Right renal pelvis (tissue), 4 donors: ENCODE measurements around the gene DCDC1. TPM values are rescaled to one million over a fixed set of nuclear protein-coding genes. Genes with fewer than 3 reads are reported as not detected.

Experiments used
- DNase-seq, 4 donors: peaks; one replicate each; pipeline ENCODE4 v3.0.0-alpha.2; 2013; ENCODE audit warnings: low read depth in 4 of 4, low spot score in 3 of 4, missing footprints in 1 of 4
- polyA plus RNA-seq, 4 donors: library from polyadenylated mRNA; unstranded; fragments of 120-200 nt; gene quantifications; one replicate each; pipeline ENCODE4 v1.2.1, GENCODE V29; 2013; ENCODE audit not compliant: insufficient read length in 4 of 4

DCDC1 gene
- polyA plus RNA-seq, 4 donors: 3.4 to 5.7 (median 5.0) TPM

DNA sequence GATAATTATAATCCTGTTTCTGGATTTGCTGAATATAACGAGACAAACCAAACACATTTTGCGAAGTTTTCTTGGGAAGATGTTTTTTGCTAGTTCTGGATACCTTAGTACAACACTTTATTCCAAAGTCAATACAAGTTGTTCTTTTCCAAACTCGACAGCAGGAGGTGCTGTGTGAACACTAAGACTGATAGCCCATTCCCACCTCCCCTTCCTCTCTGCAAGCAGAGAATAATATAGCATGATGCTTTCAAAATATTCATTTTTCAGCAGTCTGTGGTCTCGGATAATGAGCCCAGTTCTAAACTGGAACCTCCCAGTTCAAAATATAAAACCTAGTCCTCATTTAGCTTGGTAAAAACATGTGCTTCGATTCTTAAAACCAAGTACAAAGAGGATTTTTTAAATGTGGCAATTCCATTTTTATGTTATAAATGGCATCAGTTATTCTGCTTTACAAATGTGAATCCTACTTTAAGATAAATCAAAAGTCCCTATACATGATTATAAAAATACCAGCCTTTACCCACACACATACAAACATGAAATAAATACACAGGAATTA lies 129.1 kb downstream of the DCDC1 start:
- DNase-seq: peak in 3 of 4 donors; percentile 10 to 35 (median 20)

DNA sequence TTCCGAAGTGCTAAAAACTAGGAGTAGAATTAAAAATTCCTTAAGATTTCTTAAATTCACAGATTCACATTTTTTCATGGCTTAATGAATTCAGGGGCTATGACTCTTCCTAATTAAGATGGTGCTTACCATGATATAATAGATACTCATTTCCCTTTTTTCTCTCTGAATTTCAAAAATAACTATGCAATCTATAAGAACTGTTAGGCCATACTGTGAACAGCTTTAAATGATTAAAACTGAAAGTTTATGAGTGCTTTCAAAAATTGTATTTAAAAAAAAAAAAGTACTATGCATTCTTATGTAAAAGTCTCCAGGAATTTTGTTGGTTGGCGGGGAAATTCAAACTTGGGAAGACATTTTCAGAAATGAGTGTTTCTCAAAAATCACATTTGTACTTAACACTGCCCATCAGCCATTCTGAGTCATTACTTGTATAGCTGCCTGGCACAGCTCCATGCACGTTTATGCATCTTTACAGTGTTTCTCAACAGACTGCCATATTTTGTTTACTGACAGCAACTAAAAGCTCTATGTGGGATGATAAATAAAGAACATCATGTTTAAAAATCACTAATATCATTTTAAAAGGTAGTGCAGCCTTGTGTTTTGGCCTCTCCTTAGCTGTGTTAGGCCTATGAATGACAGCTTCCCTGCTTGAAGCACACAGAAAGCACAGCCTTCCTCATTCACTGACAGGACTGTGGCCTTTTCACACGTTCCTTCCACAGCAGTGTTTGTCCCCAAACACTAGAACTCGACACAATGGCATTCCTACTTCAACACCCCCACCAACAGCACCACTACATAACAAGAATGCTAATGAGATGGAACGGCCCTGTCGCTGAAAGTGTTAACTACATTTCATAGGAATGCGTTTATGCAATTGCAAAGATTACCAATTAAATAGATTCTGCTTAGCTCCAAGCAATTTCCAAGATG lies 131.4 kb downstream of the DCDC1 start:
- no peak for DNase-seq

DNA sequence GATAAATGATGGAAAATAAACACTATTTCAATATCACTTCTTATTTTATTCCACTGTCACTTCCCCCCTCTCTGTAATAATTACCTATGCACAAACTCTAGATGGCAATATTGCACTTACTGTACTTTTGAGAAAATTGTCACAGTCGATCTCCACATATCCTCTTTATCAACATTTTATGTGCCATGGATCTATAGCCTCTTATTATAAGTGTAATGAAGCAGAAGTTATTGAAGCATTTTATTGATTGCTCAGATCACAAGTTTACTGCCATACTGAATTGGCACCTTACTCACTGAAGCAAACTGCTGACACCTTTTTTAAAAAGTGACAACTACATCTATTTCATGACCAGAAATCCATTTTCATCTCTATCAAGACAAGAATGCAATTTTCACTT lies 133.4 kb downstream of the DCDC1 start:
- no peak for DNase-seq

DNA sequence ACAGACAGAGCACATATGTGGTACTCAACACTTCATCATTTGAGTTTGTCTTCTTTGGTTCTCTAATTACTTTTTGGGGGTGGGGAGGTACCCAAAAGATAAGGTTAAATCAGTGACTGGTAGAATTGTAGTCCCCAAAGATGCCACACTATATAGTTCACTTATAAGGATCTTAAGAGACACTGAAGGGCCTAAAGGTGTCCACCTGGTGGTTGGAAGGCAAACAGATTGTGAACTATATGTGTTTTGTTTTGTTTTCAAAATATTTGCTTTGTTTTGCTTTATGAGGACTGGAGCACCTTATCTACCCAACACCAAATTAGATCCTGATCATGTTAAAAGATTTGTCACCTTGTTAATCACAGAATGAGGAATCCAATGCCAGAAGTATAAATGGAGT lies 136.1 kb downstream of the DCDC1 start:
- no peak for DNase-seq

DNA sequence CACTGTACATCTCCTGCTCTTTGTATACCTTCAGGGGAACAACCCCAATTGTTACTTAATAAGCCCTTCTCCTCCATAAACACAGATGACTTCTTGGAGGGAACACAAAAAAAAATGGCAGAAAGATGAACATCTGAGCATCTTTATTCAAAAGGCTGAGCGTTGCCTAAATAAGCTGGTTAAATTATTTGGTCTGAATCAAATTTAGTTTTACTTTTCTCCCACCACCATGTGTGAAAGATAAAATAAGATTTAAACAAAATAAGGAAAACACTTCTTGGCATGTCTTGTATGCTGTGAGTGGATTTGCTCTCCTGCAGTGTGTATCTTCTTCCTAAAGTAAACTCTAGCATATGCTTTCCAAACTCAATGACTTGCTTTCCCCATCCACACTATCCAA lies 137.9 kb downstream of the DCDC1 start:
- DNase-seq: no peak

DNA sequence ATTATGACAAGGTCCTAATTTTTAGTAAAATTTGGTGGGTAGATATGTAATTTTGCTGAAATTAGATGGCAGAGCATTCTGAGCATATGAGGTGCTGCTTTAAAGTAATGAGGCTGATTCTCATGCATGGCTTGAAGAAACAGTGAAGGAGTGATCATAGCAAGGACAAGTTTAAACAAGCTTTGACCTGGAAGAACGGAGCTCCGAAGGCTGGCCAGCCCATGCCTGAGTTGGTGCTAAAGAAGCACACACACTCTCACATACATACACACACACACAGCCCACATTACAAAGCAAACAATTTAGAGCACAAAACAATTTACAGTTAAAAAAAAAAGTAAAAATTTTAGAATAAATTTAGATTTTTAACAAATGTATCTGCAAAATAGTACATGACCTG lies 150.7 kb downstream of the DCDC1 start:
- DNase-seq: no peak

DNA sequence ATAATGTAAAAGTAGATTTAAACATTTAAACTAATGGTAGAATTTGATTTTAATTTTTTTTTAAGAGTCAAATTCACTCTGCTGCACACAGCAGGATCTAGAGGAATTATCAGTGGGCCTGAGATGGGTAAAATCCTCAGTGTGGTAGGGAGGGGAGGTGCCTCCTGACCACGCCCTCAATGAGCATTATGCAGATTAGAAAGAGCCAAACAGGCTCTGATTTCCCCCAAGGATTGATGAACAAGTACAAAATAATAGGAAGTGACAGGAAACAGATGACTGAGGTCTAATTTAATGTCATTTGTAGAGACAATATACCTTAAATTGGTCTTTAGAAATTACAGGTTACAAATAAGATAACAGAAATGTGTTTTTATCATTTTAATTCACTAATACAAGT lies 155.2 kb downstream of the DCDC1 start:
- no peak for DNase-seq

DNA sequence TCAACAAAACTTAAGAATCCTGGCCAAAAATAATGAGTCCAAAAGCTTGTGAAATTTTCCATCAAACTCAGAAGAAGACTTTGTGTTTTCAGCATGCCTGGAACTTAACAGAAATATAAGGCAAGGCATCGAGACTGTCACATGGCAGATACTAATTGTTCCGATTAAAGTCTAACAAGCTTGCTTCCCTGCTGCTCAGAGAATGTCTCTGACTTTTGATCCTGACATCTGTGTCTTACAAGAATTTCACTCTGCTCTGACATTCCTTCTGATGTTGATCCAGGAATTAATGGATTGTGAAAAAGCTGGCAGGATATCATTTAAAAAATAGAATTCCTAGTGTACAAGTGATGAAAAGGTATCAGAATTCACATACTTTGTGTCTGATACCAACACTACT lies 170.2 kb downstream of the DCDC1 start:
- no peak for DNase-seq

DNA sequence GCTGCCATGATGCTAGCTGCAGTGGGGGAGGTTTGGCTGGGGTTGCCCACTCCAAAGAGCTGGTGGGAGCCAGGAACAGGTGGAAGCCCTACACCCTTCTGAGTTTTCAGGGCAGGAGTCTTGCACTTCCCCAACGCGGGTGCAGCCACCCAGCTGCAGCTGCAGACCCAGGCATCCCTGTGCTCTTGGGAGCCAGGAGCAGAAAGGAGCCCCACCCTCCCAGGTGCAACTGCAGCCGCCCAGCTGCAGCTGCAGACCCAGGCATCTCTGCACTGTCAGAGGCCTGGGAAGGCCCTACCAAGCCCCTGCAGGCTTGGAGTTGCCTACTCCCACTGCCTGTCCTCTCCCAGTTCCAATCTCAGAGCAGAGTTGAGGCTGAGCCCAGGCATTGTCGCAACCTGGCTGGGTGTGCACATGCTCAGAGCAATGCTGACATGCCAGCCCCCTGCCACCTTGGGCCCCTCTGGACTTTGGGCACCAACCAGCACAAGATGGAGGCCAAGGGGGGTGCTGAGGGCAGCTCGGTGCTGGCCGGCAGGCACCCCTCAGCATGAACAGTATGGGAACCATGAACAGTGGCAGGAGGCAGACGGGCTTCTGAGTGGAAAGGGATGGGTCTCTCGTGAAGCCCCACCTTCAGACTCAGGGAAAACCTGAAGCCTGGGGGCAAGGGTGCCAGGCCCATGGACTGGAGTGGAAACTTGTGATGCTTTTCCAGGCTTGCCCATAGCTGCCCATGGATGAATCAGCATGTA lies 195.4 kb downstream of the DCDC1 start:
- DNase-seq: no peak

DNA sequence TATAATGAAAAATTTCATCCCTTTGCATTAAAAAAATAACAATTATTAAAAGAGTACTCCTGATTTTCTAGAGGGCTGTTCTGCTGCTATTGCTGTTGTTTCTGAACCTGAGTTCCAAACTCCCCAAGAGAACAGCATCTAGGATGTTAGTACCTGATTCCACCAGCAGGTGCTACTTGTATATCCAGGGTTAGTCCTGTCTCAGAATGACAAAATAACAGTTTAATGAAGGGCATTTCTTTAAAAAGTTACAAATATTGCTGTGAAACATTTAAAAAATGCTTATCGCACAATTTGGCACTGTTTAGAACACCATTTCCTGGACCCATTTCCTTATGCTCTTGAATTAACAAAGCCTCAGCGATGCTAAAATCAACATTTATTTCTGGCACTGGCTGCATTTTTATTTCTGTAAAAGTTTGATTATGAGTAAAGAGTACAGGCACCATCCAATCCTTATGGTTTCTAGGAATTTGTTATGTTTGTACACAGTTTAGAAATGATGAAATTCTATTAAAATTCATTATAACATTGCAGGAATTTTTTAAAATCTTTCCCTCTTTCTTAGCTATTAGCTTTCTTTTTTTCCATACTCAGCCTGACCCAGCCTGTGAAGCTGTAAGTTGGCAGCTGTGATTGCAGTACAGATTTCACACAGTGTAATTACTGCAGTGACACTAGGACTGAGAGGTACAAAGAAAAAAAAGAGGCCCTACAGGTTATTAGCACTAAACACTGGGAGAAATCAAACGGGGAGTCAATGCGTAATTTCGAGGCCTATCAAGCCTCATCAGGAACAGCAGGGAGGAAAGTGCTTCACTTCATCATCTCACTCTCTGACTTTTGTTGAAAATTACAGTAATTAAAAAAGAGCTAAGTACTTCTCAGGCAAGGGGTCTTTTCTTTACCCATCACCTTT lies 208.8 kb downstream of the DCDC1 start:
- DNase-seq: no peak

DNA sequence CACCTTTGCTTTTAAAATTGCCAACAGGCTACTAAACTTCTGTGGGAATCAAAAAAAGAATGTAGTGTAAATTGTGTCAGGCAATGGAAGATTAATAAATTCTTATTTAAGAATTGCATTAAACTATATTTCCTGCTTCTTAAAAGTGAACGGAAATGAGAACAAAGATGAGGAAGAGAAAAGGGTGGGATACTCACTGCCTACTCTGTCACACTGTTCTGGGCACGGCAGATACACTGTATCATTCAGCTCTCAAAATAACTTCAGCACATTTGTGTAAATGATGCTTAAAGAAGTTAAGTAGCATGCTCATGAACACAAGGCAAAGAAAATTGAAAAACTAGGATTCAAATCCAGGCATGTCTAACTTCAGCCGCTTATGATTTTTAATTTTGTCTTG lies 218.7 kb downstream of the DCDC1 start:
- DNase-seq: no peak

DNA sequence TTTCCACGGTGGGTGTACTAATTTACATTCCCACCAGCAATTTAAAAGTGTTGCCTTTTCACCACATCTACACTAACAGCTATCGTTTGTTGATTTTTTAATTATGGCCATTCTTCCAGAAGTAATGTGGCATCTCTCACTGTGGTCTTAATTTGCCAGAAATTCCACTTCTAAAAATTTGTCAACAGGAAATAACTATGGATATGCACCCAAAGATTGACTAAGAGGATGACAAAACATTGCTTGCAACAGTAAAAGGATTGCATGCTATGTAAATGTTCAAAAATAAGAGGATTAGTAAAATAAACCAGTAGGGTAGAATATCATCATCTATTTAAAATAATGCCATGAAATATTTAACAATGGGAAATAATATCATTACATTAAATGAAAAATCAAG lies 219.5 kb downstream of the DCDC1 start:
- DNase-seq: no peak

DNA sequence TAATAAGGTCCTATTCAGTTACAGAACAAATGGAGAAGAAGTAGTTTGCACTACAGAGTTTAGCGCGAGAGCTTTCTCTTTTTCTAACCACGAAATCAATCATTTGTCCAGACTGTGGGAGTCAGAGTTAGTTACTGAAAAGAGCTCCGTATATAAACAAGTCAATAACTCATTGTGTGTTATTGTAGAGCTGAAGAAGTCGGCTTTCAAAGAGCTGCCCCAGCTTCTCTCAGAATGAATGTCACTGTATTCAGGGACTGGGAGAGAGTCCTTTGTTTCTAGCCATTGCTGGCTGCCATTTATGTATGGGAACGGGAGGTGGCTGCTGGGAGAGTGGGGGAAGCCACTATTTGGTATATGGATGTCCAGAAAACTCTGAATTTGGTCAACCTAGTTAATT lies 227.8 kb downstream of the DCDC1 start:
- peak in 3 of 4 donors; percentile 3 to 31 (median 28) for DNase-seq

DNA sequence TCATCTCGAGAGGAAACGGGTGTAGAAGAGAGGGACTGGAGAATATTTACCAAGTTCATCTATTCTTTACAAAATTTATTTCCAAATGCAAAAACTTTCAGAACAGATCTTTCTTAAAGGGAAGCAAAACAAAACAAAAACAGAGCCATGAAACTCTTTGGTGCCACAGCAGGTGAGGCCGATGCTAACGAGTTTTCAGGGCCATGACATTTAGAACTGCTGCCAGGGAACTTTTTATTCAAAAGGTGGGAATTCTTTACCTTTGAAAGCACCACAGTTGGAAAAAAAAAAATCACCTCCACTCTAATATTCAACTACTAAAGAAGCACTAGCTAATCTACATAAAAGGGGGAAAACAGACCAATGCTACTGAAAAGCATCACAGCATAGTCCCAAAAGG lies 230.1 kb downstream of the DCDC1 start:
- DNase-seq: no peak

DNA sequence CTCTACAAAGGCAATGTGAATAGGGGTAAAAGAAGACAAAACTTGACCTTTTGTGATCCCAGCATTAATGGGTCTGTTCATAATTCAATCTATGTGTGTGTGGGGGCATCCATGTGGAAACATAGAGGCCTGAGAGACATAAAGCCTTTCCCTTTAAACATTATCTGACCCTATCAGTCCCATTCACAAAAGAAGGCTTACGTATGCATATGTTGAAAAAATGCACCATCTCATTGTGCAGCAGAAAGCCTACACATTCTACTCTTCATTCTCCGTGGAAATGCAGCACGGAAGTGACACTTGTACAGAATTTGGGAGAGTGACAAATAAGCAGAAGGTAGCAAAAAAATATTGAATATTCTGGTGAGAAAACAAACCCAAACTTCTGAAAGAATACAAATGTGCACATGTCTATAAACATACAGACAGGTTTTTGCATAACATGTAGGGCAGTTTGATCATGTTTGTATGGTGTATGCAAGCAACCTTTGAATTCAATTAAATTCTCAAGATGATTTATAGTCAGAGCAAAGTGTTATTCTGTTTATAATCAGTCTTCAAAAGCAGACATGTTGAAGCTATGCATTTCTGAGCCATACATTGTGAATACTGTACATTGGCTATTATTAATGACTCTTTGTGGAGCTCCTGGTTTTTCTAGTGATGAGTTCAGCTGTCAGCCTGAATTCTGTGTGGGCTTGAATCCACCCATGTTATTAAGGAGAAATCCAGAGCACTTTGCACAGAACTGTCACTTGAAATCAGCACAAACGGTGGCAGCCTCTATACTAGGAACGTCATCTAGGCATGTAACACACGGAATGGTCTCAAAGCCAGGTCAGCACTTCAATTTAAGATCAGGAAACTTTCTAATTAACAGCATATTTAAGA lies 236.8 kb downstream of the DCDC1 start:
- no peak for DNase-seq

DNA sequence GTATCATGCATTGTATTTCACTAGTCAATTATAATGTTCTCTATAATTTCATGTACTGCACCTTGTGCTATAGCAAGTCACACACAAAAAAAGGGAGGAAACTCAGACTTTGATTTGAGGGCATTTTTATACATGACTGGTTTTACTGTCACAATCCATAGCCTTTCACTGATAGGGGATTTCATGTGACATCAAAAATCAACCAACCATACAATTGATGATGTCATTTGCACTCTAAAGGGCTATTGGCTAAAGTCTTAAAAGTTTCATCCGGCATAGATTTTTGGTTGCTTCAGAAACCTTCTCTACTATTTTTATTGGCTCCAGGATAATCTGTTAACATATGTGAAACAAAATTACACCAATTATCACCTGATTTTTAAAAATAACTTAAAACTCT lies 237.8 kb downstream of the DCDC1 start:
- DNase-seq: no peak

DNA sequence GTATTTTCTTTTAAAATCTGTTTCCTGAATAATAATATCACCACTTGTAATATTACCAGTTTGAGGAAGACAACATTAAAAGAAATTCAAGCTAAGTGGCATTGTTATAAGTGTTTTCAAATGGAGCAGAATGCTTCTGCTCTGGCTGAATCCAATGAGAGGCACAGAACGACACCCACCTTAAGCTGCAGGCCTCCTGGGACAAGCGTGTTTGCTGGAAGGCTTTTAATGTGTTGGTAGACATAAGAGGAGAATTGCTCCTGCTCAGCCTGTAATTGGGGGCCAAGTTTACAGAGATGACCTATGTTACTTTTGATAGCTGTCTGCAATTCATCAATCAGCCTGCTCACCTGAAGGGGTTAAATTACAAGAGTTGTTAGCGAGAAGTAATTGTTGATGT lies 242.2 kb downstream of the DCDC1 start:
- DNase-seq: no peak

DNA sequence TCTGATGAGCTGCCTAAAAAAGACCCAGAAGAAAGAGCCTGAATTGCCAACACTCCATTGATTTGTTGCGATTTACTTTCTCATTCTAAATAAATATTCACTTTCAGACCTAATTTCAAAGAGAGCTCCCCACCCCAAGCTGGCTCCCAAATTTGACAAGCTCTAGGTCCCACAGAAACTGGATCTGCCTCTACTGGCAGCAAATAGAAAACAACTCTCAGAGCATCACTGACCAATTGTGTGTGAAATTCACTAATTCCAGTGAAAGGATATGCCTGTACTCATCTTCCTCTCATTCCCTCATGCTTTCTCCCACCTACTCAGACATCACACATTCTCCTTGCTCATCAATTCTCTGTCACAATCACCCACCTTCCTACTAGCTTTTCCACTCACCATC lies 249.1 kb downstream of the DCDC1 start:
- no peak for DNase-seq

DNA sequence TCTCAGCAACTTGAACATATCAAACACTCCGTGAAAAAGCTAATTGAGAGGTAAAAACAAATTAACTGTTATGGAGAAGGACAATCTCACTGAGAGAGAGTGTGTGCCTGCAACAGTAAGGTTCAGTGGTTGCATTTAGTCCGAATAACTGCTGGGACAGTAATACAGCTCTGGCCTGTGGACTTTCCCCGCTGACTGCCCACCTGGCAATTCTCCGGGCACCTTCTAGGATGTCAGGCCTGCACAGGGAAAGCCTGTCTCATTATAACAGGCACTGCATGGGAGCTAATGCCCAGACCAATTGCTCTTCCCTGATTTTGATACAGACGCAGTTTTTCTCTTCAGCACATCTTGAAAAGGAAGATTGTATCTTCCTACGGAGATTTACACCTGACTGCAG lies 251.0 kb downstream of the DCDC1 start:
- DNase-seq: no peak

DNA sequence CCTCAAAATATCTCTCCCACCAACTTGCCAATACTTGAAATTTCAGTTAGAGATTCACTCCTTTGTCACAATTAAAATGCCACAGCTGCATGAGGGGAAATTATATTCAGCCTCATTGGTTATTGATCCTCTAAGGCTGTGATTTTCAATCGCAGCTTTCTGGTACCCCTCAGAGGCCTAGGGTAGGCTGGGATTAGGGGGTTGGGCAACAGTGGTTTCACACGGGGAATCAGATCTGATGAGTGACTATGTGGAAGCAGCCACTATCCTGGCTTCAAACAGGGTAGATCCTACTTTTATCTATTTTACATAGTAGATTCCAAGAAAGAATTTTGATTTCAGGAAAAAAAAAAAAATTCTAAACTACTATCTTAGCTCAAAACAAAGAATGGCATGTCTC lies 252.5 kb downstream of the DCDC1 start:
- DNase-seq: no peak
